BJ (cell line): ENCODE results near the gene TIPARP. TPM values are rescaled to one million over a fixed set of nuclear protein-coding genes. Genes with fewer than 3 reads are reported as not detected.
"Not testable (repeated sequence)": the region's sequence is repeated elsewhere in the genome, so short reads cannot be mapped to it uniquely, and the experiment has no call there.

Source experiments
- CTCF ChIA-PET: fragments of 350-600 bp; formaldehyde crosslinking; extraction: SDS; loops from one replicate; lab custom pipeline; 2021; ENCODE audit warnings: antibody characterized with exemption, inconsistent platforms; lab: Yijun Ruan, JAX
- POLR2A ChIA-PET: fragments of 300-600 bp; sonication (Branson Sonifier 250); formaldehyde crosslinking; extraction: SDS; loops from one replicate; lab custom pipeline; 2021; ENCODE audit warnings: antibody characterized with exemption; lab: Charles Lee
- DNase-seq: peaks from one replicate; pipeline ENCODE4 v3.0.0-alpha.2; 2011; ENCODE audit warnings: low read depth
- H3K27me3 ChIP-seq: 2 replicates; pipeline ENCODE4 v1.6.0; 2011; ENCODE audit warnings: low read length; ENCODE audit not compliant: control insufficient read depth, insufficient read depth
- H3K36me3 ChIP-seq: 2 replicates; pipeline ENCODE4 v1.5.1; 2011; ENCODE audit warnings: low read length; ENCODE audit not compliant: control insufficient read depth, insufficient read depth
- H3K4me3 ChIP-seq: 2 replicates; pipeline ENCODE4 v1.5.1; 2011; ENCODE audit warnings: low read depth, mild to moderate bottlenecking, control low read depth, low read length
- polyA plus RNA-seq: library from polyadenylated mRNA; depleted of rRNA; stranded (reverse); fragments of >200 nt; gene quantifications from 2 replicates; pipeline ENCODE4 v1.2.3, GENCODE V29; 2011
- TF ChIP-seq, protein P1 (sequence below): IDR thresholded peaks from 2 replicates; pipeline ENCODE4 v1.5.1; 2011; ENCODE audit warnings: low read depth, mild to moderate bottlenecking, control low read depth, inconsistent platforms, low read length, moderate library complexity; ENCODE audit not compliant: insufficient read depth

TIPARP gene
- polyA plus RNA-seq, 1 experiment, result 23.0 TPM

DNA sequence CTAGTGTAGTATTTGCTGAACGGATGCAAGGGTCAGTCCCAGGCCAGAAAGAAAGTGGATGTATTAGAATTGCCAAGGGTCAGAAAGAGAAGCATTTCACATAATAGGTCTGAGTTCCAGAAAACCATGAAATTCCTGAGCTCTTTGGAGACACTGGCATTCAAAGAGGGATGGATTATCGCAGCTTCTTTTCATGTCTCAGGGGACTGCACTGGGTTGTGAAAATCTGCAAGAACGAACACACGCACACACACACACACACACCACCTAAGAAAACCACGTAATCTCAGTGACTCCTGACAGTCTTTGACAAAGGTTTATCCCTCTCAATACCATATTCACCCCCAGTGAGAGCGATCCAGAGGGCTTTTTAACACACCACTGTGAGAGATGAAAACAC is 57.9 kb downstream of the TIPARP start:
- ChIA-PET CTCF (interaction anchor here (0.6 to 1.1 kb wide), 4 partner anchors 9 to 443 kb away, joined by 3 to 4 read pairs (median 3); no protein-coding TSS in a partner anchor), POLR2A (no interaction called here)
- no peaks in the 10 kb centered on the region for H3K27me3 ChIP-seq
- H3K4me3 ChIP-seq, result no peak overlapping the region
- TF ChIP-seq, protein P1, sequence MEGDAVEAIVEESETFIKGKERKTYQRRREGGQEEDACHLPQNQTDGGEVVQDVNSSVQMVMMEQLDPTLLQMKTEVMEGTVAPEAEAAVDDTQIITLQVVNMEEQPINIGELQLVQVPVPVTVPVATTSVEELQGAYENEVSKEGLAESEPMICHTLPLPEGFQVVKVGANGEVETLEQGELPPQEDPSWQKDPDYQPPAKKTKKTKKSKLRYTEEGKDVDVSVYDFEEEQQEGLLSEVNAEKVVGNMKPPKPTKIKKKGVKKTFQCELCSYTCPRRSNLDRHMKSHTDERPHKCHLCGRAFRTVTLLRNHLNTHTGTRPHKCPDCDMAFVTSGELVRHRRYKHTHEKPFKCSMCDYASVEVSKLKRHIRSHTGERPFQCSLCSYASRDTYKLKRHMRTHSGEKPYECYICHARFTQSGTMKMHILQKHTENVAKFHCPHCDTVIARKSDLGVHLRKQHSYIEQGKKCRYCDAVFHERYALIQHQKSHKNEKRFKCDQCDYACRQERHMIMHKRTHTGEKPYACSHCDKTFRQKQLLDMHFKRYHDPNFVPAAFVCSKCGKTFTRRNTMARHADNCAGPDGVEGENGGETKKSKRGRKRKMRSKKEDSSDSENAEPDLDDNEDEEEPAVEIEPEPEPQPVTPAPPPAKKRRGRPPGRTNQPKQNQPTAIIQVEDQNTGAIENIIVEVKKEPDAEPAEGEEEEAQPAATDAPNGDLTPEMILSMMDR, result no peak
- no peak for DNase-seq
- H3K36me3 ChIP-seq, result no peaks in the 10 kb centered on the region

GRCh38 chr3:156732715-156733421 is 58.5 kb downstream of the TIPARP start:
- ChIA-PET CTCF (interaction anchor here (1.1 kb wide), 1 partner anchor 9 kb away, joined by 4 read pairs; no protein-coding TSS in a partner anchor), POLR2A (no interaction called here)
- H3K27me3 ChIP-seq, result no peaks in the 10 kb centered on the region
- H3K36me3 ChIP-seq, result no peaks in the 10 kb centered on the region
- no peak overlapping the region for H3K4me3 ChIP-seq
- DNase-seq, result no peak
- TF ChIP-seq, protein P1, result no peak

GRCh38 chr3:156734661-156735060 is 60.3 kb downstream of the TIPARP start:
- POLR2A ChIA-PET, DNase-seq, H3K4me3 ChIP-seq, H3K36me3 ChIP-seq, H3K27me3 ChIP-seq: not testable (repeated sequence)
- CTCF ChIA-PET, result interaction anchor here (1.0 kb wide), 1 partner anchor 9 kb away, joined by 3 read pairs; no protein-coding TSS in a partner anchor

- Histone ChIP-seq H3K4me3 (no peak overlapping the region), H3K27me3 (no peaks in the 10 kb centered on the region), H3K36me3 (no peaks in the 10 kb centered on the region)
- CTCF ChIA-PET, result interaction anchor here (0.5 to 1.0 kb wide), 3 partner anchors 9 to 352 kb away, joined by 3 read pairs; no protein-coding TSS in a partner anchor
- POLR2A ChIA-PET, result no interaction called here
- DNase-seq, result no peak
- TF ChIP-seq, protein P1, result no peak
Observed at GRCh38 chr3:156735471-156735870, 61.1 kb downstream of the TIPARP start.

DNA sequence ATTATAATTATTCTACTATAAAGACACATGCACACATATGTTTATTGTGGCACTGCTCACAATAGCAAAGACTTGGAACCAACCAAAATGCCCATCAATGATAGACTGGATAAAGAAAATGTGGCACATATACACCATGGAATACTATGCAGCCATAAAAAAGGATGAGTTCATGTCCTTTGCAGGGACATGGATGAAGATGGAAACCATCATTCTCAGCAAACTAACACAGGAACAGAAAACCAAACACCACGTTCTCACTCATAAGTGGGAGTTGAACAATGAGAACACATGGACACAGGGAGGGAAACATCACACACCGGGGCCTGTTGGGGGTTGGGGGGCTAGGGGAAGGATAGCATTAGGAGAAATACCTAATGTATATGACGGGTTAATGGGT is 62.7 kb downstream of the TIPARP start:
- H3K27me3 ChIP-seq, CTCF ChIA-PET, DNase-seq, H3K36me3 ChIP-seq, POLR2A ChIA-PET, H3K4me3 ChIP-seq: not testable (repeated sequence)

GRCh38 chr3:156738251-156738650 is 63.9 kb downstream of the TIPARP start:
- no peak for DNase-seq
- TF ChIP-seq, protein P1, result no peak
- Histone ChIP-seq H3K4me3 (no peak overlapping the region), H3K36me3 (no peaks in the 10 kb centered on the region), H3K27me3 (no peaks in the 10 kb centered on the region)
- ChIA-PET POLR2A (no interaction called here), CTCF (no interaction called here)
